Thyroid gland (tissue), 4 donors: ENCODE results near the gene SNAPIN.

ENCODE experiments used
- POLR2A ChIP-seq, 2 donors: fragments of 450-650 bp; IDR thresholded peaks; one replicate each; pipeline ENCODE4 v1.6.1; 2017; ENCODE audit warnings: antibody characterized with exemption in 2 of 2, mild to moderate bottlenecking in 2 of 2, moderate library complexity in 1 of 2
- TF ChIP-seq, protein P1 (sequence below), 6 experiments: fragments of 200-600 bp in 3 of 6; fragments of 450-650 bp in 3 of 6; sonication (generic) in 3 of 6; IDR thresholded peaks; one replicate each; pipeline ENCODE4 v1.5.1; 2016 to 2019; ENCODE audit warnings: antibody characterized with exemption in 6 of 6, mild to moderate bottlenecking in 2 of 6, inconsistent platforms in 1 of 6, moderate library complexity in 1 of 6

DNA sequence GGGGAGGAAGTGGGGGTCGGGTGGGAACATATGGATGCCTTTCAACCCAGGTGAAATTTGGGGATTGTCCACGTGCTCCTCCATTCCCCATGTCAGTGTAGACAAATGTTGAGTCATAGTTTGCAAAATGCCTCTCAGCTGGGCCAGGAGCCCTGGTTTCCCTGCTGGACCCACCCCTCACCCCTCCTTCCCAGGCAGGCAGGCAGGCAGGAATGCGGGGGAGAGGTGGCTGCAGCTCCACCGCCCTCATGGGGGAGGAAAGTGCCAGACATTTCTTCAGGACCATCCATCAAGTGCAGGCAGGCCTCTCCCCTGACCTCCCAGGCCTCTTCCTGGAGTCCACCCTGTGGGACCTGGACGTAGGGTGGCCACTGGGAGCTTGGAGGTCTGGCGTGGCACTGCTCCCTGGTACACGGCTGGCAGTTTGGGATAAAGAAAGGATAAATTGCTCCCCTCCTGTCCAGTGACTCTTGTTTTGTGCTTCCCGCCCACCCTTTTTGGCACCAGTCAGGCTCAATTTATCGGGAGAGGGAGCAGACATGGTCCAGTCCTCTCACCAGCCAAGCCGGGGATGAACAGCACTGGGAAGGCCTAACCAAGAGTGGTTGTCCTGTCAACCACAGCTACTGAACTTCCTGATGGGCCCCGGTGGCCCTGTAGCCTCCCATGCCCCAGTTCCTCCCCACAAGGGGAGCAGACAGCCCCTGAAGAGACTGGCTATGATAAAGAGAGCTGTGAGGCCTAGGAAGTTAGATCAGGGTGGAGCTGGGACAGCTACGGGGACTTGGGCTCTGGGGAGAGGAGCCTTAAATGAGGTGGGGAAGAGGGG is 38.9 kb downstream of the SNAPIN start:
- TF ChIP-seq, protein P1, sequence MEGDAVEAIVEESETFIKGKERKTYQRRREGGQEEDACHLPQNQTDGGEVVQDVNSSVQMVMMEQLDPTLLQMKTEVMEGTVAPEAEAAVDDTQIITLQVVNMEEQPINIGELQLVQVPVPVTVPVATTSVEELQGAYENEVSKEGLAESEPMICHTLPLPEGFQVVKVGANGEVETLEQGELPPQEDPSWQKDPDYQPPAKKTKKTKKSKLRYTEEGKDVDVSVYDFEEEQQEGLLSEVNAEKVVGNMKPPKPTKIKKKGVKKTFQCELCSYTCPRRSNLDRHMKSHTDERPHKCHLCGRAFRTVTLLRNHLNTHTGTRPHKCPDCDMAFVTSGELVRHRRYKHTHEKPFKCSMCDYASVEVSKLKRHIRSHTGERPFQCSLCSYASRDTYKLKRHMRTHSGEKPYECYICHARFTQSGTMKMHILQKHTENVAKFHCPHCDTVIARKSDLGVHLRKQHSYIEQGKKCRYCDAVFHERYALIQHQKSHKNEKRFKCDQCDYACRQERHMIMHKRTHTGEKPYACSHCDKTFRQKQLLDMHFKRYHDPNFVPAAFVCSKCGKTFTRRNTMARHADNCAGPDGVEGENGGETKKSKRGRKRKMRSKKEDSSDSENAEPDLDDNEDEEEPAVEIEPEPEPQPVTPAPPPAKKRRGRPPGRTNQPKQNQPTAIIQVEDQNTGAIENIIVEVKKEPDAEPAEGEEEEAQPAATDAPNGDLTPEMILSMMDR (IDR thresholded peaks at IDR 0.05): no peak
- no peak for TF ChIP-seq POLR2A (IDR thresholded peaks at IDR 0.05)
